Heart right ventricle (tissue), 16 donors: ENCODE data around the gene TBCCD1. TPM values are rescaled to one million over a fixed set of nuclear protein-coding genes. Genes with fewer than 3 reads are reported as not detected.

Source experiments
- ATAC-seq, 8 donors: fragments of 200-7000 bp; cut with Tn5 transposase; one replicate each; pipeline ENCODE4 v1.9.1; 2020; ENCODE audit warnings: mild to moderate bottlenecking in 8 of 8, moderate library complexity in 8 of 8, moderate number of reproducible peaks in 1 of 8
- DNase-seq, 2 donors: peaks; one replicate each; pipeline ENCODE4 v3.0.0-alpha.2; 2020
- H3K27ac ChIP-seq, 10 donors: fragments of 200-600 bp; sonication (generic) in 2 of 10; one replicate each; pipeline versions ENCODE4 v1.5.0 to v1.8.0; 2020 to 2022; ENCODE audit warnings: mild to moderate bottlenecking in 3 of 10
- H3K27me3 ChIP-seq, 7 donors: fragments of 200-600 bp; one replicate each; pipeline ENCODE4 v1.8.0; 2021 to 2022; ENCODE audit warnings: mild to moderate bottlenecking in 2 of 7
- H3K36me3 ChIP-seq, 9 donors: fragments of 200-600 bp; sonication (generic) in 1 of 9; one replicate each; pipeline versions ENCODE4 v1.5.0 to v1.8.0; 2020 to 2022; ENCODE audit warnings: mild to moderate bottlenecking in 2 of 9
- H3K4me1 ChIP-seq, 9 donors: fragments of 200-600 bp; sonication (generic) in 1 of 9; one replicate each; pipeline versions ENCODE4 v1.5.0 to v1.8.0; 2020 to 2022; ENCODE audit warnings: mild to moderate bottlenecking in 4 of 9
- H3K4me3 ChIP-seq, 10 donors: fragments of 200-600 bp; sonication (generic) in 2 of 10; one replicate each; pipeline versions ENCODE4 v1.5.0 to v1.8.0; 2020 to 2022; ENCODE audit warnings: mild to moderate bottlenecking in 7 of 10, moderate library complexity in 2 of 10
- H3K9me3 ChIP-seq, 11 donors: fragments of 200-600 bp in 10 of 11; sonication (generic) in 2 of 11; one replicate each; pipeline versions ENCODE4 v1.5.0 to v1.8.0; 2013 to 2022; ENCODE audit warnings: mild to moderate bottlenecking in 2 of 11, control low read depth in 1 of 11, moderate library complexity in 1 of 11
- WGBS, 2 donors: extraction: QIAGEN DNeasy Blood & Tissue Kit; methylation state at CpG; one replicate each; pipeline ENCODE4 v1.1.7; 2013; ENCODE audit warnings: inconsistent platforms in 1 of 2; 5-methylcytosine and 5-hydroxymethylcytosine counted together
- intact Hi-C, 10 donors: fragments of 100-400 bp; cut with DNase I; formaldehyde crosslinking; loops; one replicate each; pipeline versions ENCODE4 v1.11.1 to v1.14.2; 2022
- polyA plus RNA-seq, 2 donors: library from polyadenylated mRNA; stranded (reverse); fragments of 200-250 nt; gene quantifications; one replicate each; pipeline ENCODE4 v1.2.3, GENCODE V29; 2013
- total RNA-seq, 10 donors: library from RNA; stranded (reverse); fragmentation: NEBNext Ultra II Directional in 3 of 10; extraction: Animal tissue kit (Norgen Biotek cat#: 25700) in 3 of 10; gene quantifications; one replicate each; pipeline versions ENCODE4 v1.2.1 to v1.2.4, GENCODE V29; 2021 to 2023
- TF ChIP-seq, protein P1 (sequence below), 9 donors: fragments of 200-600 bp; sonication (generic) in 2 of 9; IDR thresholded peaks; one replicate each; pipeline versions ENCODE4 v1.5.0 to v1.8.0; 2021 to 2022; ENCODE audit warnings: antibody characterized with exemption in 9 of 9, mild to moderate bottlenecking in 5 of 9, moderate library complexity in 1 of 9
- donor health status: Arrhythmogenic right ventricular cardiomyopathy.
- donor health status: ischemic (EF 13 %, LVEDD 7.1; RV severe dilation, severe dysfunction).
- donor health status: healthy with polysubstance abuse.
- donor health status: DM: no; HTN: yes; CAD: no.
- donor health status: DM: no; HTN: no; CAD: no.
- donor health status: ischemic (EF 25% LVEDD 6.9; RV normal size, moderate dysfunction).
- donor health status: ischemic (EF 25% LVEDD 5.7; RV mildly dilated, moderate dysfunction).
- donor health status: healthy.
- donor health status: DM: yes; HTN: yes; CAD: no.
- donor health status: Ischemic cardiomyopathy.
- donor health status: ischemic (EF 35%, LVEDD 5.7; RV mildly dilated, moderate dysfunction).
- donor health status: nonischemic (EF 11% LVEDD 7.7; RV severe dilation, severe dysfunction).
- donor health status: DM: yes; HTN: yes; CAD: no.
- donor health status: PGD.
- donor health status: ischemic (EF 29% LVEDD 5.4; RV normal size, mild dysfunction).
- donor health status: nonischemic (EF 23%, LVEDD 6.1; RV moderate dilation, normal function).

The TBCCD1 gene
- total and polyA plus RNA-seq, 12 donors, result 3.1 to 7.9 (median 6.7) TPM

DNA sequence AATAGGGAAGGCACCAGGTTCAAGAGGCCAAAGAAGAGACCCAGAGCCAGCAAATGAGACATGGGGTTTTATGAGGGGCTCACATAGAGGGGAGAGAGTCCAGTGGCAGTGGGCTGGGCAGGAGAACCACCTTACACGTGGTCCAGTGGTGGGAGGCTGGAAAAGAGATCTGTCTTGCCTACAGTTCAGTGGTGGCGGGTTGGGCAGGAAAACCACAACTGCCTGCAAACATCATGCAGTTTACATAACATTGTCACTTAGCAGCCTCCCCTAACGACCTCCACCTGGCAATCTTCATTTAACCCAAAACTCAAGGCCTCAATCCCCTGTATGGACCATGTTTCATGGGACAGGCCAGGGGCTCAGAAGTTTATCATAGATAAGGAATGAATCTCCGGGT lies 52.0 kb downstream of the TBCCD1 start:
- Histone ChIP-seq H3K27ac (no peak overlapping the region), H3K4me1 (peaks cover 0 to 22% (median 0%) of the 10 kb centered on the region in 9 donors), H3K27me3 (peaks cover 0 to 24% (median 0%) of the 10 kb centered on the region in 7 donors), H3K4me3 (no peak overlapping the region), H3K9me3 (peaks cover 0 to 7% (median 0%) of the 10 kb centered on the region in 11 donors), H3K36me3 (no peaks in the 10 kb centered on the region)
- TF ChIP-seq, protein P1, sequence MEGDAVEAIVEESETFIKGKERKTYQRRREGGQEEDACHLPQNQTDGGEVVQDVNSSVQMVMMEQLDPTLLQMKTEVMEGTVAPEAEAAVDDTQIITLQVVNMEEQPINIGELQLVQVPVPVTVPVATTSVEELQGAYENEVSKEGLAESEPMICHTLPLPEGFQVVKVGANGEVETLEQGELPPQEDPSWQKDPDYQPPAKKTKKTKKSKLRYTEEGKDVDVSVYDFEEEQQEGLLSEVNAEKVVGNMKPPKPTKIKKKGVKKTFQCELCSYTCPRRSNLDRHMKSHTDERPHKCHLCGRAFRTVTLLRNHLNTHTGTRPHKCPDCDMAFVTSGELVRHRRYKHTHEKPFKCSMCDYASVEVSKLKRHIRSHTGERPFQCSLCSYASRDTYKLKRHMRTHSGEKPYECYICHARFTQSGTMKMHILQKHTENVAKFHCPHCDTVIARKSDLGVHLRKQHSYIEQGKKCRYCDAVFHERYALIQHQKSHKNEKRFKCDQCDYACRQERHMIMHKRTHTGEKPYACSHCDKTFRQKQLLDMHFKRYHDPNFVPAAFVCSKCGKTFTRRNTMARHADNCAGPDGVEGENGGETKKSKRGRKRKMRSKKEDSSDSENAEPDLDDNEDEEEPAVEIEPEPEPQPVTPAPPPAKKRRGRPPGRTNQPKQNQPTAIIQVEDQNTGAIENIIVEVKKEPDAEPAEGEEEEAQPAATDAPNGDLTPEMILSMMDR (IDR thresholded peaks at IDR 0.05), result no peak
- ATAC-seq (no peak), DNase-seq (no peak)
- intact Hi-C loops, result no loop called here
- WGBS, 2 donors, result 68 to 75% methylated on average over 4 of the region's 4 CpGs

DNA sequence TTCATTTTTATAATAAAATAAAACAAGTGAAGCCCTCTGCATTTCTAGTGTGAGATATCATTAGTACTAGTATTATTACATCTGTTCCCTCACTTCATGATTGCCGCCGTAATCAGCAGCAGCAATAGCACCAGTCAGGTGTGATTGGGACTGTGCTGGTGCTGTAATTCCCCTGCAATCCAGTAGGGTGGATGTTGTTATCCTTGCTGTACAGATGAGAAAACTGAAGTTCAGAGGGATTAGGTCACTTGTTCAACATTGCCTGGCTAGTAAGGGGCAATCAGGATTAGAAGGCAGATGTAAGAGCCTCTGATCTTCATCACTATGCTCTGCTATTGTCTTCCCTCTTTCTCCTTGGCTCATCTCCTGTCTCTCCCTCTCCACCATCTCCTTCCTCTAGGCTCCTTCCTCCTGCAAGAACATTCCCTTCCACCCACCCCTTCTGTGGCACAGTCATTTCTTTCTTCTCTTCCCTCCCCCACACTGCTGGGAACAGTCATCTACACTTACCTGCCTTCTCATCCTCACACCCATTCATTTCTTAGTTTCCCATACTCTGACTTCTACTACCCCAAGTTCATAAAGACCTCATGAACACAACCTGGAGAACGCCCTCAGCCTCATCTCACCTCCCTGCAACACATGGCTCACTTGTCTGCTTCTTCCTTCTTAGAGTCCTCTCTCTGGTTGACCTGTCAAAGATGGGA lies 52.7 kb downstream of the TBCCD1 start:
- H3K27ac ChIP-seq, result no peak overlapping the region
- intact Hi-C loops, result no loop called here
- DNase-seq (no peak), ATAC-seq (no peak)
- no peaks in the 10 kb centered on the region for H3K36me3 ChIP-seq
- 67 to 69% methylated on average over 3 of the region's 3 CpGs for WGBS, 2 donors
- H3K4me1 ChIP-seq, result peaks cover 0 to 19% (median 0%) of the 10 kb centered on the region in 9 donors
- TF ChIP-seq, protein P1 (IDR thresholded peaks at IDR 0.05), result peak in 5 of 9 donors; percentile 8 to 37 (median 25)
- H3K9me3 ChIP-seq, result peaks cover 0 to 7% (median 0%) of the 10 kb centered on the region in 11 donors
- no peak overlapping the region for H3K4me3 ChIP-seq
- peaks cover 0 to 24% (median 0%) of the 10 kb centered on the region in 7 donors for H3K27me3 ChIP-seq

DNA sequence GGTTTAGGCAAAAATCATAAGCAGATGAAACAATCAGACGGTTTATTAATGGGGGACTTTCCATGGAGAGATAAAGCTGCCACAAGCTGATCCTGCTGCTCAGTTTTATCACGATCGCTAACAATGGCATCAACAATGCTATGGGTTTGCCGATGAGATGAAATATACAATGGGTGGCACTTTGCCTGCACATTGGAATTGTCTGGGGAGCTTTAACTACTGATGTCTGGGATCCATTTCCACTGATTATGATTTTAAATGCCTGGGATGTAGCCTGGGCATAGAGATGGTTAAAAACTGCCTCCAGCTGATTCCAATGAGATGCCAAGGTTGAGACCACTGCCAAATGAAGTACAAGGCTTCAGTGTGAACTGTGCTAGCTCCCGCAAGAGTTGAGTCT lies 53.8 kb downstream of the TBCCD1 start:
- no peaks in the 10 kb centered on the region for H3K36me3 ChIP-seq
- H3K4me1 ChIP-seq, result peaks cover 0 to 12% (median 0%) of the 10 kb centered on the region in 9 donors
- H3K27me3 ChIP-seq, result peaks cover 0 to 24% (median 0%) of the 10 kb centered on the region in 7 donors
- no peak for ATAC-seq
- no peak for DNase-seq
- intact Hi-C loops, result no loop called here
- 55 to 62% methylated on average over 5 of the region's 5 CpGs for WGBS, 2 donors
- H3K27ac ChIP-seq, result no peak overlapping the region
- peaks cover 0 to 7% (median 0%) of the 10 kb centered on the region in 11 donors for H3K9me3 ChIP-seq
- TF ChIP-seq, protein P1 (IDR thresholded peaks at IDR 0.05), result no peak
- no peak overlapping the region for H3K4me3 ChIP-seq

DNA sequence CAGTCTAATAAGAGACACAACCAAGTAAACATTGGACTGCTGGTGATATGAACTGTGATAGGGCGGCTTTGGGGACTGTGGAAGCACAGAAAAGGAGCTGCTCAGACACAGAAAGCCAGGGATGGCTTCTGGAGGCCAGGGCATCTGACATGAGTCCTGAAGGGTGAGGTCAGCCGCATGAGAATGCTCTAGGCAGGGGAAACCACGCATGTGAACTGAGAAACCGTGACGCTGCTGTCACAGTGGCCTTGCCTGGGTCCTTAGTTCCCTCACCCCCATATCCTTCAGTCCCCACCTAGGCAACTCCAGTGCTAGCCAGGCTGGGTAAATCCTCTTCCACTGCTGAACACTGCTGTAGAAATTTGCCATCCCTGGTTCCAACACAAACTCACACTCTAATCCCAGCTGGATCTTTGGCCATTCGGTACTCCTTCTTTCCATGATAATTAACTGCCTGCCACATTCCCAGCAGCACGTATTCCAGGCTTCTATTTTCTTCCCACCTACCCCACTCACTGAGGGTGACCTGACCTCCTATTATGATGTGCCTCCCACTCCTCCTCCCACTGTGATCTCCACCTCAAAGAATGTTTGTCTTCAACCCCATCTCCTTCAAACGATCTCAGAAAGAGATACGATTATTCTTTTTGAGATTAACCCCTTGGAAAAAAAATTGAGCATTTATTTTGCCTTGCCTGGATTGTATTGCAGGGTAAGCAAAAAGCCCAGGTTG lies 54.4 kb downstream of the TBCCD1 start:
- WGBS, 2 donors, result 51 to 60% methylated on average over 9 of the region's 9 CpGs
- Histone ChIP-seq H3K4me3 (no peak overlapping the region), H3K36me3 (no peaks in the 10 kb centered on the region), H3K4me1 (peaks cover 0 to 8% (median 0%) of the 10 kb centered on the region in 9 donors), H3K27me3 (peaks cover 0 to 24% (median 0%) of the 10 kb centered on the region in 7 donors), H3K9me3 (peaks cover 0 to 7% (median 0%) of the 10 kb centered on the region in 11 donors), H3K27ac (no peak overlapping the region)
- DNase-seq, result no peak
- ATAC-seq, result no peak
- TF ChIP-seq, protein P1 (IDR thresholded peaks at IDR 0.05), result no peak
- intact Hi-C loops, result no loop called here
